Measurements from ENCODE around the gene CHD9NB.

GRCh38 chr16:53007095-53007494 lies 45.6 kb downstream of the CHD9NB start:
- no peak for TF ChIP-seq CTCF (conservative IDR thresholded peaks at IDR 0.05)
- TF ChIP-seq EZH2 (IDR thresholded peaks at IDR 0.05; ENCODE audit: low read depth) = no peak
